Liver (tissue), 9 donors: Measurements from ENCODE around the gene SRRM3. TPM values are rescaled to one million over a fixed set of nuclear protein-coding genes. Genes with fewer than 3 reads are reported as not detected.

Source experiments
- DNase-seq: peaks from one replicate; pipeline ENCODE4 v3.0.0-alpha.2; 2017; ENCODE audit warnings: low spot score
- H3K27ac ChIP-seq, 2 donors: one replicate each; pipeline ENCODE4 v1.7.0; 2013; ENCODE audit warnings: inconsistent platforms in 2 of 2, low read length in 2 of 2, control low read depth in 1 of 2, low read depth in 1 of 2, mild to moderate bottlenecking in 1 of 2
- H3K27me3 ChIP-seq, 4 donors: one replicate each; pipeline versions ENCODE4 v1.6.1 to v1.7.0; 2013; ENCODE audit warnings: low read length in 3 of 4, inconsistent platforms in 1 of 4, mild to moderate bottlenecking in 1 of 4, moderate library complexity in 1 of 4; ENCODE audit not compliant: control insufficient read depth in 4 of 4, insufficient read depth in 4 of 4
- H3K36me3 ChIP-seq, 4 donors: one replicate each; pipeline versions ENCODE4 v1.6.1 to v1.7.0; 2013; ENCODE audit warnings: low read length in 3 of 4, mild to moderate bottlenecking in 3 of 4, low read depth in 1 of 4, moderate library complexity in 1 of 4; ENCODE audit not compliant: control insufficient read depth in 4 of 4, insufficient read depth in 3 of 4
- H3K4me1 ChIP-seq, 4 donors: one replicate each; pipeline versions ENCODE4 v1.6.1 to v1.7.0; 2013; ENCODE audit warnings: low read length in 3 of 4, mild to moderate bottlenecking in 3 of 4, moderate library complexity in 1 of 4; ENCODE audit not compliant: control insufficient read depth in 4 of 4, insufficient read depth in 4 of 4
- H3K4me3 ChIP-seq, 3 donors: one replicate each; pipeline versions ENCODE4 v1.6.1 to v1.7.0; 2013; ENCODE audit warnings: low read length in 3 of 3, control low read depth in 1 of 3, low read depth in 1 of 3, mild to moderate bottlenecking in 1 of 3
- H3K9ac ChIP-seq, 2 donors: one replicate each; pipeline ENCODE4 v1.7.0; 2013; ENCODE audit warnings: low read length in 2 of 2, mild to moderate bottlenecking in 2 of 2, moderate library complexity in 2 of 2, control low read depth in 1 of 2, low read depth in 1 of 2
- H3K9me3 ChIP-seq, 4 donors: one replicate each; pipeline versions ENCODE4 v1.6.1 to v1.7.0; 2013; ENCODE audit warnings: low read length in 3 of 4; ENCODE audit not compliant: control insufficient read depth in 4 of 4
- CTCF ChIP-seq: fragments of 150-350 bp; IDR thresholded peaks from 2 replicates; pipeline ENCODE4 v1.5.1; 2017; ENCODE audit warnings: improper control_type of control experiment, low read depth, low read length; ENCODE audit not compliant: missing input control
- EGR1 ChIP-seq, 2 donors: IDR thresholded peaks; 2 replicates each; pipeline ENCODE4 v1.6.1; 2016 to 2018; ENCODE audit warnings: antibody characterized with exemption in 2 of 2, low read depth in 2 of 2
- FOXA1 ChIP-seq: IDR thresholded peaks from 2 replicates; pipeline ENCODE4 v1.6.1; 2016; ENCODE audit warnings: antibody characterized with exemption
- FOXA2 ChIP-seq: IDR thresholded peaks from 2 replicates; pipeline ENCODE4 v1.6.1; 2016; ENCODE audit warnings: antibody characterized with exemption
- GABPA ChIP-seq, 2 donors: IDR thresholded peaks in 1 of 2; conservative IDR thresholded peaks in 1 of 2; 2 replicates each; pipeline ENCODE4 v1.6.1; 2016; ENCODE audit warnings: antibody characterized with exemption in 2 of 2, mild to moderate bottlenecking in 1 of 2, moderate library complexity in 1 of 2
- HNF4A ChIP-seq, 2 donors: conservative IDR thresholded peaks; 2 replicates each; pipeline ENCODE4 v1.6.1; 2016; ENCODE audit warnings: antibody characterized with exemption in 2 of 2, mild to moderate bottlenecking in 2 of 2
- HNF4G ChIP-seq: IDR thresholded peaks from 2 replicates; pipeline ENCODE4 v1.6.1; 2016; ENCODE audit warnings: antibody characterized with exemption
- JUND ChIP-seq, 2 donors: IDR thresholded peaks; 2 replicates each; pipeline ENCODE4 v1.6.1; 2016; ENCODE audit warnings: antibody characterized with exemption in 2 of 2
- NR2F2 ChIP-seq: IDR thresholded peaks from 2 replicates; pipeline ENCODE4 v1.6.1; 2016; ENCODE audit warnings: antibody characterized with exemption
- RAD21 ChIP-seq, 2 donors: IDR thresholded peaks; 2 replicates each; pipeline ENCODE4 v1.6.1; 2016; ENCODE audit warnings: antibody characterized with exemption in 2 of 2, mild to moderate bottlenecking in 2 of 2
- REST ChIP-seq: IDR thresholded peaks from 2 replicates; pipeline ENCODE4 v1.6.1; 2016; ENCODE audit warnings: antibody characterized with exemption, mild to moderate bottlenecking
- RXRA ChIP-seq, 2 donors: IDR thresholded peaks; 2 replicates each; pipeline ENCODE4 v1.6.1; 2017 to 2018; ENCODE audit warnings: antibody characterized with exemption in 2 of 2, mild to moderate bottlenecking in 1 of 2
- TAF1 ChIP-seq: conservative IDR thresholded peaks from 2 replicates; pipeline ENCODE4 v1.6.1; 2016; ENCODE audit warnings: antibody characterized with exemption, mild to moderate bottlenecking
- YY1 ChIP-seq: IDR thresholded peaks from 2 replicates; pipeline ENCODE4 v1.6.1; 2016; ENCODE audit warnings: antibody characterized with exemption, mild to moderate bottlenecking
- WGBS: extraction: QIAGEN DNeasy Blood & Tissue Kit; methylation state at CpG from one replicate; pipeline ENCODE4 v1.1.7; 2013; 5-methylcytosine and 5-hydroxymethylcytosine counted together
- polyA plus RNA-seq, 2 donors: library from polyadenylated mRNA; stranded (reverse) in 1 of 2; unstranded in 1 of 2; fragments of 200-250 nt in 1 of 2; fragments of >200 nt in 1 of 2; fragmentation: Nextera tagmentation in 1 of 2; extraction: Ambion mirVana in 1 of 2; gene quantifications; one replicate each; pipeline versions ENCODE4 v1.2.1 to v1.2.3, GENCODE V29; 2013 to 2015
- total RNA-seq, 2 donors: library from RNA; depleted of rRNA; stranded (reverse); fragments of >200 nt; gene quantifications; one replicate each; pipeline ENCODE4 v1.2.3, GENCODE V29; 2014
- TF ChIP-seq, protein P1 (sequence below): IDR thresholded peaks from 2 replicates; pipeline ENCODE4 v1.6.1; 2016; ENCODE audit warnings: antibody characterized with exemption
- TF ChIP-seq, protein P2 (sequence below): IDR thresholded peaks from 2 replicates; pipeline ENCODE4 v1.6.1; 2016; ENCODE audit warnings: antibody characterized with exemption
- TF ChIP-seq, protein P3 (sequence below): IDR thresholded peaks from 2 replicates; pipeline ENCODE4 v1.6.1; 2016; ENCODE audit warnings: antibody characterized with exemption
- donor health status: healthy.
- donor health status: healthy.
- donor health status: healthy.
- donor health status: healthy.
- donor health status: healthy.

The SRRM3 gene
- total and polyA plus RNA-seq, 4 donors: 0.08 to 0.16 TPM; not detected in 2

- Histone ChIP-seq H3K4me3 (no peak overlapping the region), H3K36me3 (no peaks in the 10 kb centered on the region), H3K27me3 (peaks cover 0 to 2% (median 0%) of the 10 kb centered on the region in 4 donors), H3K27ac (no peak overlapping the region), H3K9ac (no peak overlapping the region), H3K4me1 (peaks cover 0 to 2% (median under 1%) of the 10 kb centered on the region in 4 donors), H3K9me3 (no peaks in the 10 kb centered on the region)
- DNase-seq: no peak
- no peak for TF ChIP-seq RXRA (IDR thresholded peaks at IDR 0.05)
- TF ChIP-seq, protein P1, sequence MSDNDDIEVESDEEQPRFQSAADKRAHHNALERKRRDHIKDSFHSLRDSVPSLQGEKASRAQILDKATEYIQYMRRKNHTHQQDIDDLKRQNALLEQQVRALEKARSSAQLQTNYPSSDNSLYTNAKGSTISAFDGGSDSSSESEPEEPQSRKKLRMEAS: no peak
- no peak for TF ChIP-seq EGR1 (IDR thresholded peaks at IDR 0.05; ENCODE audit: low read depth in 2 of 2)
- TF ChIP-seq FOXA2: no peak
- no peak for TF ChIP-seq RAD21 (IDR thresholded peaks at IDR 0.05)
- TF ChIP-seq NR2F2: no peak
- no peak for TF ChIP-seq FOXA1
- TF ChIP-seq, protein P2, sequence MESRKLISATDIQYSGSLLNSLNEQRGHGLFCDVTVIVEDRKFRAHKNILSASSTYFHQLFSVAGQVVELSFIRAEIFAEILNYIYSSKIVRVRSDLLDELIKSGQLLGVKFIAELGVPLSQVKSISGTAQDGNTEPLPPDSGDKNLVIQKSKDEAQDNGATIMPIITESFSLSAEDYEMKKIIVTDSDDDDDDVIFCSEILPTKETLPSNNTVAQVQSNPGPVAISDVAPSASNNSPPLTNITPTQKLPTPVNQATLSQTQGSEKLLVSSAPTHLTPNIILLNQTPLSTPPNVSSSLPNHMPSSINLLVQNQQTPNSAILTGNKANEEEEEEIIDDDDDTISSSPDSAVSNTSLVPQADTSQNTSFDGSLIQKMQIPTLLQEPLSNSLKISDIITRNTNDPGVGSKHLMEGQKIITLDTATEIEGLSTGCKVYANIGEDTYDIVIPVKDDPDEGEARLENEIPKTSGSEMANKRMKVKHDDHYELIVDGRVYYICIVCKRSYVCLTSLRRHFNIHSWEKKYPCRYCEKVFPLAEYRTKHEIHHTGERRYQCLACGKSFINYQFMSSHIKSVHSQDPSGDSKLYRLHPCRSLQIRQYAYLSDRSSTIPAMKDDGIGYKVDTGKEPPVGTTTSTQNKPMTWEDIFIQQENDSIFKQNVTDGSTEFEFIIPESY: no peak
- TF ChIP-seq, protein P3, sequence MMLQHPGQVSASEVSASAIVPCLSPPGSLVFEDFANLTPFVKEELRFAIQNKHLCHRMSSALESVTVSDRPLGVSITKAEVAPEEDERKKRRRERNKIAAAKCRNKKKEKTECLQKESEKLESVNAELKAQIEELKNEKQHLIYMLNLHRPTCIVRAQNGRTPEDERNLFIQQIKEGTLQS: no peak
- TF ChIP-seq TAF1: no peak
- no peak for TF ChIP-seq REST
- TF ChIP-seq HNF4A (conservative IDR thresholded peaks at IDR 0.05): no peak
- TF ChIP-seq GABPA (IDR thresholded peaks at IDR 0.05 in 1 of 2, conservative IDR thresholded peaks at IDR 0.05 in 1 of 2): no peak
- no peak for TF ChIP-seq HNF4G
- no peak for TF ChIP-seq CTCF
- WGBS: 26% methylated on average over 7 of the region's 7 CpGs
These were observed 71.3 kb downstream of the SRRM3 start for GRCh38 chr7:76272851-76273497.

DNA sequence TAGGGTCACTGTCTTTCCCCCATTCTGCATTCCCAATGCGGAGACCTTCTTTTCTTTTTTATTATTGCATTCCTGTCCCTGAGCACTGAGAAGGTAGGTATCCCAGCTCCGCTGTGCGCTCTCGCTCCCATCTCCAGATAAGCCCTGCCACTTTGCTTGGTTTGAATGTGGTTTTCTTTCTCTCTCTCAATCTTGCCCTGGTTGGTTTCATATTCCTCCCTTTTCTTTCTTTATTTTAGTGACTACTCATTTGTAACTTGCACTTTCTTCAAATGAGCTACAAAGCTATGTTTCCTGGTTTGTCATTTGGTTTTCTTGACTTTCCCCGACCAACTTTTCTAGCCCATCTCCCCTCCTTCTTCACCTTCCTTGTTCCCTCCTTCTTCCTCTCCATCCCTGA, 71.8 kb downstream of the SRRM3 start:
- Histone ChIP-seq H3K9ac (no peak overlapping the region), H3K4me3 (no peak overlapping the region), H3K9me3 (no peaks in the 10 kb centered on the region), H3K27me3 (peaks cover 0 to 2% (median 0%) of the 10 kb centered on the region in 4 donors), H3K4me1 (no peaks in the 10 kb centered on the region), H3K36me3 (no peaks in the 10 kb centered on the region), H3K27ac (no peak overlapping the region)
- no peak for DNase-seq
- WGBS: 81% methylated on average over 5 of the region's 5 CpGs
- TF ChIP-seq GABPA (IDR thresholded peaks at IDR 0.05 in 1 of 2, conservative IDR thresholded peaks at IDR 0.05 in 1 of 2): no peak
- TF ChIP-seq, protein P1: no peak
- no peak for TF ChIP-seq JUND (IDR thresholded peaks at IDR 0.05)
- TF ChIP-seq RXRA (IDR thresholded peaks at IDR 0.05): no peak
- TF ChIP-seq YY1: no peak
- TF ChIP-seq, protein P3: no peak
- no peak for TF ChIP-seq FOXA1
- TF ChIP-seq HNF4A (conservative IDR thresholded peaks at IDR 0.05): no peak
- no peak for TF ChIP-seq CTCF
- TF ChIP-seq NR2F2: no peak
